Measurements from ENCODE around the gene SPART. TPM values are rescaled to one million over a fixed set of nuclear protein-coding genes. Genes with fewer than 3 reads are reported as not detected.

SPART gene
- total RNA-seq, 1 donor from 2014 or later: 41.7 TPM

Other genes with a start within 250 kb of the SPART start
- 10.5 and 43.6 TPM in 2 replicates for gene DCLK1, start 215.0 kb downstream of the SPART start, total RNA-seq
- gene SOHLH2, start 131.8 kb downstream of the SPART start, total RNA-seq: 0.13 TPM in 1 of 2 replicates, not detected in the other
- gene CCDC169, start 48.6 kb downstream of the SPART start, total RNA-seq: 0.63 and 1.3 TPM in 2 replicates
- 0.63 and 18.7 TPM in 2 replicates for gene CCNA1, start 86.1 kb upstream of the SPART start, total RNA-seq